Upper lobe of right lung (tissue), 1 donor: ENCODE results near the gene TLE2. TPM values are rescaled to one million over a fixed set of nuclear protein-coding genes. Genes with fewer than 3 reads are reported as not detected.
A peak's percentile ranks its signal among the peaks of the same experiment; 100 is the strongest.

Experiments
- ATAC-seq: fragments of 200-7000 bp; cut with Tn5 transposase; one replicate; pipeline ENCODE4 v1.9.1; 2020; ENCODE audit warnings: mild to moderate bottlenecking, moderate library complexity
- DNase-seq: peaks from one replicate; pipeline ENCODE4 v3.0.0-alpha.2; 2020
- H3K27ac ChIP-seq: fragments of 200-600 bp; one replicate; pipeline ENCODE4 v1.8.0; 2022
- H3K27me3 ChIP-seq: fragments of 200-600 bp; one replicate; pipeline ENCODE4 v1.8.0; 2022; ENCODE audit warnings: mild to moderate bottlenecking
- H3K36me3 ChIP-seq: fragments of 200-600 bp; one replicate; pipeline ENCODE4 v1.8.0; 2022
- H3K4me1 ChIP-seq: fragments of 200-600 bp; one replicate; pipeline ENCODE4 v1.8.0; 2022
- H3K4me3 ChIP-seq: fragments of 200-600 bp; one replicate; pipeline ENCODE4 v1.8.0; 2022; ENCODE audit warnings: mild to moderate bottlenecking
- H3K9me3 ChIP-seq: fragments of 200-600 bp; one replicate; pipeline ENCODE4 v1.8.0; 2022
- CTCF ChIP-seq: fragments of 200-600 bp; IDR thresholded peaks from one replicate; pipeline ENCODE4 v1.8.0; 2022; ENCODE audit warnings: antibody characterized with exemption
- intact Hi-C: fragments of 100-400 bp; cut with DNase I; formaldehyde crosslinking; loops from one replicate; pipeline ENCODE4 v1.11.0; 2022
- total RNA-seq: library from RNA; stranded (reverse); fragmentation: NEBNext Ultra II Directional; extraction: Animal tissue kit (Norgen Biotek cat#: 25700); gene quantifications from one replicate; pipeline ENCODE4 v1.2.1, GENCODE V29; 2021
- donor health status: DM: no; HTN: yes; CAD: no; lungs with severe emphysema.

TLE2 gene
- total RNA-seq, 1 donor from 2014 or later, result 58.6 TPM

GRCh38 chr19:2987797-2988196, 41.3 kb downstream of the TLE2 start:
- DNase-seq (no peak), ATAC-seq (no peak)
- Histone ChIP-seq H3K9me3 (no peaks in the 10 kb centered on the region), H3K4me1 (peaks cover 13% of the 10 kb centered on the region), H3K36me3 (no peaks in the 10 kb centered on the region), H3K27me3 (no peaks in the 10 kb centered on the region), H3K27ac (no peak overlapping the region), H3K4me3 (no peak overlapping the region)
- TF ChIP-seq CTCF, result no peak
- intact Hi-C loops, result no loop called here

- DNase-seq (no peak), ATAC-seq (no peak)
- no peak for TF ChIP-seq CTCF
- no peaks in the 10 kb centered on the region for H3K9me3 ChIP-seq
- H3K27ac ChIP-seq, result no peak overlapping the region
- H3K27me3 ChIP-seq, result no peaks in the 10 kb centered on the region
- H3K4me1 ChIP-seq, result peaks cover 17% of the 10 kb centered on the region
- intact Hi-C loops, result no loop called here
- no peaks in the 10 kb centered on the region for H3K36me3 ChIP-seq
- H3K4me3 ChIP-seq, result no peak overlapping the region
These were observed 42.0 kb downstream of the TLE2 start for GRCh38 chr19:2986951-2987524.

- DNase-seq, result no peak
These were observed 44.9 kb downstream of the TLE2 start for GRCh38 chr19:2984215-2984528.

GRCh38 chr19:2983351-2984214, 45.5 kb downstream of the TLE2 start:
- intact Hi-C loops, result no loop called here
- peak; percentile 62 for ATAC-seq
- H3K4me3 ChIP-seq, result peak overlapping the region; percentile 35

More at GRCh38 chr19:2984215-2984528, 44.9 kb downstream of the TLE2 start:
- intact Hi-C loops, result no loop called here
- Histone ChIP-seq H3K27ac (peak overlapping the region; percentile 84), H3K27me3 (no peaks in the 10 kb centered on the region), H3K9me3 (no peaks in the 10 kb centered on the region), H3K4me3 (peak overlapping the region; percentile 35), H3K36me3 (no peaks in the 10 kb centered on the region), H3K4me1 (peaks cover 17% of the 10 kb centered on the region)
- no peak for TF ChIP-seq CTCF
- no peak for ATAC-seq

GRCh38 chr19:2982983-2983350, 46.1 kb downstream of the TLE2 start:
- no peak overlapping the region for H3K4me3 ChIP-seq

More at GRCh38 chr19:2983351-2984214, 45.5 kb downstream of the TLE2 start:
- H3K4me1 ChIP-seq, result peaks cover 21% of the 10 kb centered on the region
- no peaks in the 10 kb centered on the region for H3K9me3 ChIP-seq
- TF ChIP-seq CTCF, result no peak
- no peaks in the 10 kb centered on the region for H3K27me3 ChIP-seq
- H3K27ac ChIP-seq, result peak overlapping the region; percentile 84
- H3K36me3 ChIP-seq, result no peaks in the 10 kb centered on the region
- DNase-seq, result peak; percentile 72

More at GRCh38 chr19:2982983-2983350, 46.1 kb downstream of the TLE2 start:
- no peak for TF ChIP-seq CTCF
- peaks cover 26% of the 10 kb centered on the region for H3K4me1 ChIP-seq
- intact Hi-C loops, result no loop called here
- no peaks in the 10 kb centered on the region for H3K27me3 ChIP-seq
- DNase-seq (peak; percentile 88), ATAC-seq (peak; percentile 64)
- no peaks in the 10 kb centered on the region for H3K36me3 ChIP-seq
- H3K27ac ChIP-seq, result peak overlapping the region; percentile 84
- no peaks in the 10 kb centered on the region for H3K9me3 ChIP-seq
